Gastroesophageal sphincter (tissue), 4 donors: ENCODE measurements around the gene GALNTL6. TPM values are rescaled to one million over a fixed set of nuclear protein-coding genes. Genes with fewer than 3 reads are reported as not detected.

Experiments used
- ATAC-seq: fragments of 150-250 bp; one replicate; pipeline ENCODE4 v1.9.1; 2016; ENCODE audit warnings: mild to moderate bottlenecking, moderate library complexity
- H3K27ac ChIP-seq, 4 donors: fragments of 200-600 bp; sonication (generic) in 3 of 4; 1 replicate in 3 of 4; 2 replicates in 1 of 4; pipeline ENCODE4 v1.5.1; 2016 to 2019
- H3K27me3 ChIP-seq: fragments of 200-600 bp; sonication (generic); one replicate; pipeline ENCODE4 v1.5.1; 2019
- H3K36me3 ChIP-seq, 2 donors: fragments of 200-600 bp; sonication (generic); one replicate each; pipeline ENCODE4 v1.5.1; 2019; ENCODE audit warnings: control low read depth in 1 of 2
- H3K4me1 ChIP-seq, 3 donors: fragments of 200-600 bp; sonication (generic); 1 replicate in 2 of 3; 2 replicates in 1 of 3; pipeline ENCODE4 v1.5.1; 2016 to 2019; ENCODE audit warnings: control low read depth in 2 of 3
- H3K4me3 ChIP-seq, 2 donors: fragments of 200-600 bp; sonication (generic); one replicate each; pipeline ENCODE4 v1.5.1; 2019; ENCODE audit warnings: mild to moderate bottlenecking in 1 of 2, moderate library complexity in 1 of 2
- H3K9me3 ChIP-seq, 3 donors: fragments of 200-600 bp; sonication (generic); one replicate each; pipeline ENCODE4 v1.5.1; 2017 to 2019; ENCODE audit warnings: control low read depth in 2 of 3
- CTCF ChIP-seq, 4 experiments: fragments of 200-600 bp in 2 of 4; fragments of 450-650 bp in 2 of 4; sonication (generic) in 1 of 4; IDR thresholded peaks; one replicate each; pipeline ENCODE4 v1.5.1; 2017 to 2019; ENCODE audit warnings: antibody characterized with exemption in 4 of 4, mild to moderate bottlenecking in 2 of 4, moderate library complexity in 2 of 4
- EP300 ChIP-seq: sonication (generic); formaldehyde crosslinking; IDR thresholded peaks from one replicate; pipeline ENCODE4 v1.6.1; 2017; ENCODE audit warnings: antibody characterized with exemption, mild to moderate bottlenecking
- POLR2A ChIP-seq, 2 donors: fragments of 450-650 bp; IDR thresholded peaks; one replicate each; pipeline ENCODE4 v1.6.1; 2017; ENCODE audit warnings: antibody characterized with exemption in 2 of 2, mild to moderate bottlenecking in 2 of 2, moderate library complexity in 1 of 2
- POLR2AphosphoS5 ChIP-seq: sonication (generic); formaldehyde crosslinking; IDR thresholded peaks from one replicate; pipeline ENCODE4 v1.6.1; 2017; ENCODE audit warnings: antibody characterized with exemption
- WGBS, 2 donors: methylation state at CpG; one replicate each; pipeline ENCODE4 v1.1.5; 2018; ENCODE audit warnings: low coverage in 1 of 2; 5-methylcytosine and 5-hydroxymethylcytosine counted together
- total RNA-seq, 4 donors: library from RNA; depleted of rRNA; stranded (reverse); fragments of >200 nt; gene quantifications; one replicate each; pipeline ENCODE4 v1.1.0, GENCODE V29; 2016

GALNTL6 gene
- total RNA-seq, 4 donors from 2014 or later, result not detected

- Histone ChIP-seq H3K27me3 (no peaks in the 10 kb centered on the region), H3K9me3 (no peaks in the 10 kb centered on the region), H3K36me3 (no peaks in the 10 kb centered on the region), H3K4me3 (no peak overlapping the region), H3K4me1 (no peaks in the 10 kb centered on the region), H3K27ac (no peak overlapping the region)
- TF ChIP-seq EP300 (no peak), POLR2A (IDR thresholded peaks at IDR 0.05) (no peak), POLR2AphosphoS5 (no peak), CTCF (IDR thresholded peaks at IDR 0.05) (no peak)
- ATAC-seq, result no peak
- WGBS, 2 donors, result 89% methylated on average over 1 of the region's 1 CpG; no CpG with 5 or more reads in 1 of the 2 donors
These were observed 1182.5 kb downstream of the GALNTL6 start for GRCh38 chr4:172995704-172996103.

- Histone ChIP-seq H3K27ac (no peak overlapping the region), H3K4me3 (no peak overlapping the region), H3K4me1 (no peaks in the 10 kb centered on the region), H3K9me3 (no peaks in the 10 kb centered on the region), H3K36me3 (no peaks in the 10 kb centered on the region), H3K27me3 (no peaks in the 10 kb centered on the region)
- no peak for ATAC-seq
- TF ChIP-seq CTCF (IDR thresholded peaks at IDR 0.05) (no peak), EP300 (no peak), POLR2AphosphoS5 (no peak), POLR2A (IDR thresholded peaks at IDR 0.05) (no peak)
- WGBS, 2 donors, result 77 to 80% methylated on average over 3 to 4 of the region's 4 CpGs
These were observed 1183.5 kb downstream of the GALNTL6 start for GRCh38 chr4:172996571-172997216.

- no peaks in the 10 kb centered on the region for H3K9me3 ChIP-seq
- H3K36me3 ChIP-seq, result no peaks in the 10 kb centered on the region
- no peak overlapping the region for H3K4me3 ChIP-seq
- no peak overlapping the region for H3K27ac ChIP-seq
- TF ChIP-seq POLR2A (IDR thresholded peaks at IDR 0.05), result no peak
- TF ChIP-seq CTCF (IDR thresholded peaks at IDR 0.05), result no peak
- TF ChIP-seq POLR2AphosphoS5, result no peak
- no peak for TF ChIP-seq EP300
- H3K4me1 ChIP-seq, result no peaks in the 10 kb centered on the region
- H3K27me3 ChIP-seq, result no peaks in the 10 kb centered on the region
- WGBS, 2 donors, result 91 to 97% methylated on average over 5 to 6 of the region's 6 CpGs
- no peak for ATAC-seq
These were observed 1184.0 kb downstream of the GALNTL6 start for GRCh38 chr4:172997217-172997609.

GRCh38 chr4:172997856-172998255 is 1184.7 kb downstream of the GALNTL6 start:
- no peaks in the 10 kb centered on the region for H3K36me3 ChIP-seq
- no peaks in the 10 kb centered on the region for H3K9me3 ChIP-seq
- H3K27ac ChIP-seq, result no peak overlapping the region
- ATAC-seq, result no peak
- no peak overlapping the region for H3K4me3 ChIP-seq
- H3K27me3 ChIP-seq, result no peaks in the 10 kb centered on the region
- TF ChIP-seq POLR2AphosphoS5 (no peak), POLR2A (IDR thresholded peaks at IDR 0.05) (no peak), EP300 (no peak), CTCF (IDR thresholded peaks at IDR 0.05) (no peak)
- H3K4me1 ChIP-seq, result no peaks in the 10 kb centered on the region
